K562 (cell line): ENCODE measurements around the gene SETD1B. TPM values are rescaled to one million over a fixed set of nuclear protein-coding genes. Genes with fewer than 3 reads are reported as not detected.

Experiments
- BCOR ChIP-seq: fragments of 450-650 bp; IDR thresholded peaks from 2 replicates; pipeline ENCODE4 v1.6.1; 2016
- CBX1 ChIP-seq: sonication (generic); IDR thresholded peaks from 2 replicates; pipeline ENCODE4 v1.6.1; 2016; ENCODE audit warnings: antibody characterized with exemption, low read depth, mild to moderate bottlenecking
- ESRRA ChIP-seq: fragments of 450-650 bp; IDR thresholded peaks from 2 replicates; pipeline ENCODE4 v1.6.1; 2014; ENCODE audit warnings: low read depth, mild to moderate bottlenecking, moderate library complexity, borderline replicate concordance
- HOXB6 ChIP-seq: fragments of 250-450 bp; sonication (Bioruptor Pico); IDR thresholded peaks from 2 replicates; pipeline ENCODE4 v1.5.1; 2022; ENCODE audit warnings: mild to moderate bottlenecking, borderline replicate concordance
- RCOR1 ChIP-seq, 2 experiments: IDR thresholded peaks; 2 replicates each; pipeline ENCODE4 v1.6.1; 2012; ENCODE audit warnings: low read depth in 2 of 2, low read length in 2 of 2, borderline replicate concordance in 1 of 2, improper control_type of control experiment in 1 of 2
- TAF9B ChIP-seq: fragments of 450-650 bp; IDR thresholded peaks from 2 replicates; pipeline ENCODE4 v1.6.1; 2018; ENCODE audit warnings: mild to moderate bottlenecking; ENCODE audit not compliant: partially characterized antibody
- YBX1 ChIP-seq: fragments of 450-650 bp; IDR thresholded peaks from 2 replicates; pipeline ENCODE4 v1.7.1; 2016; ENCODE audit warnings: mild to moderate bottlenecking
- ZEB2 ChIP-seq: fragments of 450-650 bp; IDR thresholded peaks from 2 replicates; pipeline ENCODE4 v1.6.1; 2016
- ZKSCAN8 ChIP-seq: fragments of 200-800 bp; sonication (Bioruptor generic); IDR thresholded peaks from 2 replicates; pipeline ENCODE4 v1.6.1; 2016; ENCODE audit warnings: missing genetic modification characterization, missing compliant biosample characterization
- ZNF121 ChIP-seq: sonication (generic); formaldehyde crosslinking; conservative IDR thresholded peaks from 2 replicates; pipeline ENCODE4 v1.8.0; 2022; ENCODE audit warnings: missing genetic modification reagents
- ZNF830 ChIP-seq: fragments of 250-450 bp; sonication (Bioruptor Pico); IDR thresholded peaks from 2 replicates; pipeline ENCODE4 v1.5.0; 2021; ENCODE audit warnings: mild to moderate bottlenecking
- polyA plus RNA-seq, 8 experiments: library from polyadenylated mRNA; depleted of rRNA in 4 of 8; stranded (reverse) in 5 of 8; unstranded in 3 of 8; fragments of >200 nt; fragmentation: Nextera tagmentation in 2 of 8; fragmentation: Illumina TruSeq in 1 of 8; extraction: Ambion mirVana in 2 of 8; extraction: Trizol in 1 of 8; gene quantifications; 2 replicates each; pipeline versions ENCODE4 v1.2.1 to v1.2.3, GENCODE V29; 2011 to 2014; ENCODE audit warnings: inconsistent platforms in 1 of 8, missing spikeins in 1 of 8
- total RNA-seq, 7 experiments: library from RNA; depleted of rRNA in 6 of 7; stranded (reverse); fragments of >200 nt in 6 of 7; fragmentation: Illumina TruSeq in 2 of 7; extraction: Trizol in 2 of 7; gene quantifications; 2 replicates each; pipeline versions ENCODE4 v1.2.1 to v1.2.3, GENCODE V29; 2011 to 2021; ENCODE audit warnings: low replicate concordance in 1 of 7
- TF ChIP-seq, protein P1 (sequence below), 2 experiments: fragments of 450-650 bp in 1 of 2; sonication (generic) in 1 of 2; formaldehyde crosslinking in 1 of 2; IDR thresholded peaks; 2 replicates each; pipeline versions ENCODE4 v1.7.1 to v1.9.0; 2016 to 2022; ENCODE audit warnings: inconsistent platforms in 1 of 2, mild to moderate bottlenecking in 1 of 2, missing genetic modification reagents in 1 of 2
- TF ChIP-seq, protein P2 (sequence below): fragments of 450-650 bp; IDR thresholded peaks from 2 replicates; pipeline ENCODE4 v1.7.0; 2016; ENCODE audit warnings: borderline replicate concordance

SETD1B gene
- total and polyA plus RNA-seq, 9 of the 15 experiments (the other 6 are each of a cell fraction or from before 2014, with no cell fraction given), result 0.48 to 26.6 (median 2.3) TPM

DNA sequence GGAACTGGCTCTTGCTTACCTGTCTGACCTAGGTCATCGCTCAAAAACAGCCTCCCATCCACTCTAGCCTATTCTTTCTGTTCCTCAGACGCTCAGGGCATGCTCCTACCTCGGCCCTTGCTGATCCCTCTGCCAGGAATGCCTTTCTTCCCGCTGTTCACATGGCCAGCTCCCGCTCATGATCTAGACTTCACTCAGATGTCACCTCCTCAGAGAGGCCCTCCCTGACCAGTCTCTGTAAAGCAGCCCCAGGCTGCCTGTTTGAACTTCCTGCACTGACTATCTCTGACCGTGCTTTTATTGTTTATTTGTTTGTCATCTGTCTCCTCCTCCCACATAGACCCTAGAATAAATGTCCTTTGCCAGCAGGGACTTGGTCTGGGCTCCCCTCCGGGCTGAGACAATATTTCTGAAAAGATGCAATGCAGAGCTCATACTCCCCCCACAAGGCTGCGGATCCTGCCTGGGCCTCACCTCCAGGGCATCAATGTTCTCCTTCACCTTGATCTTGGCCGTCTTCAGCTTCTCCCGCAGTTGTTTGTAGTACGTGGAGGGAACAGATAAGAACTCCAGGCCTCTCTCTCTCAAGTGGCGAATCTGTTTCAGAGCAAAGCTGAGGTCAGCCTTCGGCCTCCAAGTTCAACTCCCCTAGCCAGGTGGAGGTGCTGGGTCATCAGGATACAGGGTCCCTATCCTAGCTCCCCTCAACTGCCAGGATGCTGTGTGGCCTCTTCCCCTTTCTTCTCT, 39.6 kb downstream of the SETD1B start (continued):
- TF ChIP-seq RCOR1 (IDR thresholded peaks at IDR 0.05; ENCODE audit: borderline replicate concordance in 1 of 2, low read depth in 2 of 2, low read length in 2 of 2), result peak in 1 of 2 experiments; percentile 65; a peak in 1 of 4 replicates
- TF ChIP-seq ZNF121 (CRISPR knock-in tag), result peak; percentile 72
- no peak for TF ChIP-seq CBX1
- TF ChIP-seq HOXB6 (CRISPR knock-in tag), result no peak
- TF ChIP-seq ZEB2, result peak; percentile 83
- no peak for TF ChIP-seq YBX1
- TF ChIP-seq TAF9B, result no peak
- TF ChIP-seq, protein P1, sequence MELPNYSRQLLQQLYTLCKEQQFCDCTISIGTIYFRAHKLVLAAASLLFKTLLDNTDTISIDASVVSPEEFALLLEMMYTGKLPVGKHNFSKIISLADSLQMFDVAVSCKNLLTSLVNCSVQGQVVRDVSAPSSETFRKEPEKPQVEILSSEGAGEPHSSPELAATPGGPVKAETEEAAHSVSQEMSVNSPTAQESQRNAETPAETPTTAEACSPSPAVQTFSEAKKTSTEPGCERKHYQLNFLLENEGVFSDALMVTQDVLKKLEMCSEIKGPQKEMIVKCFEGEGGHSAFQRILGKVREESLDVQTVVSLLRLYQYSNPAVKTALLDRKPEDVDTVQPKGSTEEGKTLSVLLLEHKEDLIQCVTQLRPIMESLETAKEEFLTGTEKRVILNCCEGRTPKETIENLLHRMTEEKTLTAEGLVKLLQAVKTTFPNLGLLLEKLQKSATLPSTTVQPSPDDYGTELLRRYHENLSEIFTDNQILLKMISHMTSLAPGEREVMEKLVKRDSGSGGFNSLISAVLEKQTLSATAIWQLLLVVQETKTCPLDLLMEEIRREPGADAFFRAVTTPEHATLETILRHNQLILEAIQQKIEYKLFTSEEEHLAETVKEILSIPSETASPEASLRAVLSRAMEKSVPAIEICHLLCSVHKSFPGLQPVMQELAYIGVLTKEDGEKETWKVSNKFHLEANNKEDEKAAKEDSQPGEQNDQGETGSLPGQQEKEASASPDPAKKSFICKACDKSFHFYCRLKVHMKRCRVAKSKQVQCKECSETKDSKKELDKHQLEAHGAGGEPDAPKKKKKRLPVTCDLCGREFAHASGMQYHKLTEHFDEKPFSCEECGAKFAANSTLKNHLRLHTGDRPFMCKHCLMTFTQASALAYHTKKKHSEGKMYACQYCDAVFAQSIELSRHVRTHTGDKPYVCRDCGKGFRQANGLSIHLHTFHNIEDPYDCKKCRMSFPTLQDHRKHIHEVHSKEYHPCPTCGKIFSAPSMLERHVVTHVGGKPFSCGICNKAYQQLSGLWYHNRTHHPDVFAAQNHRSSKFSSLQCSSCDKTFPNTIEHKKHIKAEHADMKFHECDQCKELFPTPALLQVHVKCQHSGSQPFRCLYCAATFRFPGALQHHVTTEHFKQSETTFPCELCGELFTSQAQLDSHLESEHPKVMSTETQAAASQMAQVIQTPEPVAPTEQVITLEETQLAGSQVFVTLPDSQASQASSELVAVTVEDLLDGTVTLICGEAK (IDR thresholded peaks at IDR 0.05), result 0 out of 2 replicates have a peak, but pooled peaks have one; percentile 12
- TF ChIP-seq, protein P1 (CRISPR knock-in tag; IDR thresholded peaks at IDR 0.05), result no peak
- TF ChIP-seq ZNF830 (CRISPR knock-in tag), result no peak
- TF ChIP-seq, protein P2, sequence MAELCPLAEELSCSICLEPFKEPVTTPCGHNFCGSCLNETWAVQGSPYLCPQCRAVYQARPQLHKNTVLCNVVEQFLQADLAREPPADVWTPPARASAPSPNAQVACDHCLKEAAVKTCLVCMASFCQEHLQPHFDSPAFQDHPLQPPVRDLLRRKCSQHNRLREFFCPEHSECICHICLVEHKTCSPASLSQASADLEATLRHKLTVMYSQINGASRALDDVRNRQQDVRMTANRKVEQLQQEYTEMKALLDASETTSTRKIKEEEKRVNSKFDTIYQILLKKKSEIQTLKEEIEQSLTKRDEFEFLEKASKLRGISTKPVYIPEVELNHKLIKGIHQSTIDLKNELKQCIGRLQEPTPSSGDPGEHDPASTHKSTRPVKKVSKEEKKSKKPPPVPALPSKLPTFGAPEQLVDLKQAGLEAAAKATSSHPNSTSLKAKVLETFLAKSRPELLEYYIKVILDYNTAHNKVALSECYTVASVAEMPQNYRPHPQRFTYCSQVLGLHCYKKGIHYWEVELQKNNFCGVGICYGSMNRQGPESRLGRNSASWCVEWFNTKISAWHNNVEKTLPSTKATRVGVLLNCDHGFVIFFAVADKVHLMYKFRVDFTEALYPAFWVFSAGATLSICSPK, result no peak
- TF ChIP-seq ZKSCAN8, result no peak
- TF ChIP-seq ESRRA, result peak; percentile 22; the same call in 1 of the 2 replicates
- TF ChIP-seq BCOR, result peak; percentile 80
